ENCODE measurements around the gene PRR14.

- TF ChIP-seq, protein P1, sequence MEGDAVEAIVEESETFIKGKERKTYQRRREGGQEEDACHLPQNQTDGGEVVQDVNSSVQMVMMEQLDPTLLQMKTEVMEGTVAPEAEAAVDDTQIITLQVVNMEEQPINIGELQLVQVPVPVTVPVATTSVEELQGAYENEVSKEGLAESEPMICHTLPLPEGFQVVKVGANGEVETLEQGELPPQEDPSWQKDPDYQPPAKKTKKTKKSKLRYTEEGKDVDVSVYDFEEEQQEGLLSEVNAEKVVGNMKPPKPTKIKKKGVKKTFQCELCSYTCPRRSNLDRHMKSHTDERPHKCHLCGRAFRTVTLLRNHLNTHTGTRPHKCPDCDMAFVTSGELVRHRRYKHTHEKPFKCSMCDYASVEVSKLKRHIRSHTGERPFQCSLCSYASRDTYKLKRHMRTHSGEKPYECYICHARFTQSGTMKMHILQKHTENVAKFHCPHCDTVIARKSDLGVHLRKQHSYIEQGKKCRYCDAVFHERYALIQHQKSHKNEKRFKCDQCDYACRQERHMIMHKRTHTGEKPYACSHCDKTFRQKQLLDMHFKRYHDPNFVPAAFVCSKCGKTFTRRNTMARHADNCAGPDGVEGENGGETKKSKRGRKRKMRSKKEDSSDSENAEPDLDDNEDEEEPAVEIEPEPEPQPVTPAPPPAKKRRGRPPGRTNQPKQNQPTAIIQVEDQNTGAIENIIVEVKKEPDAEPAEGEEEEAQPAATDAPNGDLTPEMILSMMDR (IDR thresholded peaks at IDR 0.05): no peak
- no peak for TF ChIP-seq EZH2 (IDR thresholded peaks at IDR 0.05)
These were observed 12.3 kb downstream of the PRR14 start for GRCh38 chr16:30663038-30663437.
